Activated effector memory CD4-positive, alpha-beta T cell treated with anti-CD3 and anti-CD28 coated beads, Interleukin-2, amount 50 U/mL, for 16 hours (primary cell): ENCODE results near the gene FOXN3.
"Not testable (repeated sequence)": the region's sequence is repeated elsewhere in the genome, so short reads cannot be mapped to it uniquely, and the experiment has no call there.

Experiments
- DNase-seq: peaks from one replicate; pipeline ENCODE4 v3.0.0-alpha.2; 2020

FOXN3 gene

GRCh38 chr14:89217891-89218290 lies 199.1 kb downstream of the FOXN3 start:
- no peak for DNase-seq

GRCh38 chr14:89215531-89215930 lies 201.5 kb downstream of the FOXN3 start:
- DNase-seq: no peak

GRCh38 chr14:89215114-89215513 lies 201.9 kb downstream of the FOXN3 start:
- DNase-seq: no peak

GRCh38 chr14:89214221-89214965 lies 202.6 kb downstream of the FOXN3 start:
- DNase-seq: no peak

- no peak for DNase-seq
These were observed 204.4 kb downstream of the FOXN3 start for GRCh38 chr14:89212386-89213235.

- DNase-seq: no peak
These were observed 207.5 kb downstream of the FOXN3 start for GRCh38 chr14:89209558-89209957.

GRCh38 chr14:89207925-89208328 lies 209.1 kb downstream of the FOXN3 start:
- no peak for DNase-seq

- DNase-seq: no peak
These were observed 210.5 kb downstream of the FOXN3 start for GRCh38 chr14:89206389-89207031.

GRCh38 chr14:89205137-89205740 lies 211.8 kb downstream of the FOXN3 start:
- no peak for DNase-seq

- DNase-seq: no peak
These were observed 214.4 kb downstream of the FOXN3 start for GRCh38 chr14:89202413-89203190.

- DNase-seq: no peak
These were observed 215.4 kb downstream of the FOXN3 start for GRCh38 chr14:89201645-89202044.

GRCh38 chr14:89199357-89199756 lies 217.7 kb downstream of the FOXN3 start:
- not testable (repeated sequence) for DNase-seq

GRCh38 chr14:89198544-89199329 lies 218.3 kb downstream of the FOXN3 start:
- no peak for DNase-seq

GRCh38 chr14:89197623-89198022 lies 219.4 kb downstream of the FOXN3 start:
- DNase-seq: no peak

GRCh38 chr14:89196545-89196944 lies 220.5 kb downstream of the FOXN3 start:
- no peak for DNase-seq

GRCh38 chr14:89194376-89194775 lies 222.7 kb downstream of the FOXN3 start:
- no peak for DNase-seq

GRCh38 chr14:89190765-89191513 lies 226.1 kb downstream of the FOXN3 start:
- no peak for DNase-seq

- DNase-seq: no peak
These were observed 228.5 kb downstream of the FOXN3 start for GRCh38 chr14:89188492-89188891.

GRCh38 chr14:89187501-89187900 lies 229.5 kb downstream of the FOXN3 start:
- DNase-seq: no peak

GRCh38 chr14:89186856-89187376 lies 230.1 kb downstream of the FOXN3 start:
- DNase-seq: no peak
